Nephron progenitor cell (in vitro differentiated cells): Measurements from ENCODE around the gene TMEM87A.

Source experiments
- DNase-seq: peaks from one replicate; pipeline ENCODE4 v3.0.0; 2021
- H3K27ac Mint-ChIP-seq: 2 replicates; pipeline ENCODE4 v1.8.0; 2021; ENCODE audit warnings: mild to moderate bottlenecking, moderate library complexity, mixed read lengths
- H3K27me3 Mint-ChIP-seq: 2 replicates; pipeline ENCODE4 v1.8.0; 2021; ENCODE audit warnings: mild to moderate bottlenecking, low read depth, mixed read lengths; ENCODE audit not compliant: poor library complexity
- H3K36me3 Mint-ChIP-seq: 2 replicates; pipeline ENCODE4 v1.8.0; 2021; ENCODE audit warnings: low read depth, mixed read lengths
- H3K4me1 Mint-ChIP-seq: 2 replicates; pipeline ENCODE4 v1.8.0; 2021; ENCODE audit warnings: mixed read lengths
- H3K4me3 Mint-ChIP-seq: 2 replicates; pipeline ENCODE4 v1.8.0; 2021; ENCODE audit warnings: mild to moderate bottlenecking, moderate library complexity, mixed read lengths
- H3K9me3 Mint-ChIP-seq: 2 replicates; pipeline ENCODE4 v1.8.0; 2021; ENCODE audit warnings: mild to moderate bottlenecking, moderate library complexity, mixed read lengths
- CTCF ChIP-seq: fragments of 200-600 bp; sonication (generic); IDR thresholded peaks from 2 replicates; pipeline ENCODE4 v1.5.0; 2021; ENCODE audit warnings: antibody characterized with exemption

The TMEM87A gene

GRCh38 chr15:42201801-42202200 is 71.4 kb downstream of the TMEM87A start:
- no peak for TF ChIP-seq CTCF
- DNase-seq, result no peak
- Mint-ChIP-seq H3K36me3 (peaks cover 33% of the 10 kb centered on the region), H3K27me3 (no peaks in the 10 kb centered on the region), H3K9me3 (peaks cover 5% of the 10 kb centered on the region), H3K4me1 (peaks cover 16% of the 10 kb centered on the region), H3K4me3 (no peak overlapping the region), H3K27ac (no peak overlapping the region)

GRCh38 chr15:42199126-42199525 is 74.1 kb downstream of the TMEM87A start:
- peak overlapping the region; percentile 37 for H3K27ac Mint-ChIP-seq

GRCh38 chr15:42198516-42198915 is 74.7 kb downstream of the TMEM87A start:
- TF ChIP-seq CTCF, result no peak
- no peak for DNase-seq
- Mint-ChIP-seq H3K4me1 (no peaks in the 10 kb centered on the region), H3K27me3 (no peaks in the 10 kb centered on the region), H3K4me3 (no peak overlapping the region), H3K9me3 (peaks cover 22% of the 10 kb centered on the region), H3K27ac (no peak overlapping the region), H3K36me3 (peaks cover 66% of the 10 kb centered on the region)

More at GRCh38 chr15:42199126-42199525, 74.1 kb downstream of the TMEM87A start:
- H3K36me3 Mint-ChIP-seq, result peaks cover 59% of the 10 kb centered on the region
- TF ChIP-seq CTCF, result no peak
- H3K9me3 Mint-ChIP-seq, result peaks cover 22% of the 10 kb centered on the region
- no peaks in the 10 kb centered on the region for H3K4me1 Mint-ChIP-seq
- no peaks in the 10 kb centered on the region for H3K27me3 Mint-ChIP-seq
- DNase-seq, result no peak
- H3K4me3 Mint-ChIP-seq, result no peak overlapping the region

- H3K36me3 Mint-ChIP-seq, result peaks cover 67% of the 10 kb centered on the region
- TF ChIP-seq CTCF, result no peak
These were observed 78.7 kb downstream of the TMEM87A start for GRCh38 chr15:42194513-42194912.

GRCh38 chr15:42193383-42193782 is 79.8 kb downstream of the TMEM87A start:
- TF ChIP-seq CTCF, result no peak
- no peak overlapping the region for H3K4me3 Mint-ChIP-seq
- H3K27me3 Mint-ChIP-seq, result no peaks in the 10 kb centered on the region
- H3K4me1 Mint-ChIP-seq, result no peaks in the 10 kb centered on the region
- no peak overlapping the region for H3K27ac Mint-ChIP-seq
- peaks cover 22% of the 10 kb centered on the region for H3K9me3 Mint-ChIP-seq
- H3K36me3 Mint-ChIP-seq, result peaks cover 65% of the 10 kb centered on the region
- no peak for DNase-seq

More at GRCh38 chr15:42194513-42194912, 78.7 kb downstream of the TMEM87A start:
- no peak for DNase-seq
- no peak overlapping the region for H3K27ac Mint-ChIP-seq
- H3K9me3 Mint-ChIP-seq, result peaks cover 22% of the 10 kb centered on the region
- no peaks in the 10 kb centered on the region for H3K27me3 Mint-ChIP-seq
- no peaks in the 10 kb centered on the region for H3K4me1 Mint-ChIP-seq
- H3K4me3 Mint-ChIP-seq, result no peak overlapping the region

- H3K4me3 Mint-ChIP-seq, result no peak overlapping the region
- H3K4me1 Mint-ChIP-seq, result no peaks in the 10 kb centered on the region
These were observed 81.5 kb downstream of the TMEM87A start for GRCh38 chr15:42191610-42192346.

More at GRCh38 chr15:42191610-42192346, 81.5 kb downstream of the TMEM87A start:
- Mint-ChIP-seq H3K27ac (no peak overlapping the region), H3K9me3 (peaks cover 17% of the 10 kb centered on the region), H3K36me3 (peaks cover 66% of the 10 kb centered on the region), H3K27me3 (no peaks in the 10 kb centered on the region)
- TF ChIP-seq CTCF, result no peak
- no peak for DNase-seq
